ENCODE data around the gene DHRS7B.

DNA sequence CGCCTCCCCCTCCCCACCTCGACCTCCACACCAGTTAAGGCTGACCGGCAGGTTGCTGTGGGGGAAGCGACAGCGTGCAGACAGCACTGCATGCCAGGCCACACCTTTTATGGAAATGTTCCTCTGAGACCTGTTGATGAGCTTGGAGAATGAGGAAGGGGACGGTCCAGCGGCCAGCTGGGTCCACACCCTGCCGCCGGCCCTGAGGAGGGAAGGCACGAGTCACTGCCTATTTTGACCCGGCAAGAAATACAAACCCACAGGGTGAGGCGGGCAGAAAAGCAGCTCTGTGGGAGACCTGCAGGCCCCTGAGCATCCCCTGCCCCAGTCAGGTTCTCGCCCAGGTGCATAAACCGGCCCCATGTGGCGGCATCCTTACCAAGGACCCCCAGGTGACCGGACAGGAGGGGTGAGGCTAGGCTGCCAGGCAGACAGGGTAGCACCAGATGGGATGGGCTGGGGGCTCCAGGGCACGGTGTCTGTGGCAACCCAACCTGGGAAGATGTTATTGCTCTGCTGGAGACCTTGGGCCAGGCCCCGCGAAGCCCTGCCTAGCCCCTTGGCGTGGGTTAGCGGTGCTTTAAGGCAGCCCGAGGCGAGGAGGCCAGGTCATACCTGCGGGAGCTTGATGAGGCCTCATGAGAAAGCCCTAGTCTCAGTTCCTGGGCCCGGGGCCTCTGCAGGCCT, 113.7 kb downstream of the DHRS7B start:
- TF ChIP-seq CTCF (IDR thresholded peaks at IDR 0.05) (no peak), GABPA (IDR thresholded peaks at IDR 0.05; ENCODE audit: low read depth) (no peak), TAF1 (IDR thresholded peaks at IDR 0.05; ENCODE audit: borderline replicate concordance, low read depth, low read length) (no peak), MEF2A (IDR thresholded peaks at IDR 0.05; ENCODE audit: borderline replicate concordance, low read depth) (no peak)
- TF ChIP-seq, protein P1, sequence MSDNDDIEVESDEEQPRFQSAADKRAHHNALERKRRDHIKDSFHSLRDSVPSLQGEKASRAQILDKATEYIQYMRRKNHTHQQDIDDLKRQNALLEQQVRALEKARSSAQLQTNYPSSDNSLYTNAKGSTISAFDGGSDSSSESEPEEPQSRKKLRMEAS (IDR thresholded peaks at IDR 0.05; ENCODE audit: low read depth), result no peak

Measured in SK-N-SH (cell line).